Stimulated activated CD4-positive, alpha-beta T cell treated with anti-CD3 and anti-CD28 coated beads, TNF-alpha, amount 100 ng/mL, for 24 hours (primary cell): Measurements from ENCODE around the gene INS.
"Not testable (repeated sequence)": the region's sequence is repeated elsewhere in the genome, so short reads cannot be mapped to it uniquely, and the experiment has no call there.

Experiments used
- DNase-seq, 3 experiments: peaks; one replicate each; pipeline ENCODE4 v3.0.0-alpha.2; 2020; ENCODE audit warnings: low read depth in 3 of 3

The INS gene

DNA sequence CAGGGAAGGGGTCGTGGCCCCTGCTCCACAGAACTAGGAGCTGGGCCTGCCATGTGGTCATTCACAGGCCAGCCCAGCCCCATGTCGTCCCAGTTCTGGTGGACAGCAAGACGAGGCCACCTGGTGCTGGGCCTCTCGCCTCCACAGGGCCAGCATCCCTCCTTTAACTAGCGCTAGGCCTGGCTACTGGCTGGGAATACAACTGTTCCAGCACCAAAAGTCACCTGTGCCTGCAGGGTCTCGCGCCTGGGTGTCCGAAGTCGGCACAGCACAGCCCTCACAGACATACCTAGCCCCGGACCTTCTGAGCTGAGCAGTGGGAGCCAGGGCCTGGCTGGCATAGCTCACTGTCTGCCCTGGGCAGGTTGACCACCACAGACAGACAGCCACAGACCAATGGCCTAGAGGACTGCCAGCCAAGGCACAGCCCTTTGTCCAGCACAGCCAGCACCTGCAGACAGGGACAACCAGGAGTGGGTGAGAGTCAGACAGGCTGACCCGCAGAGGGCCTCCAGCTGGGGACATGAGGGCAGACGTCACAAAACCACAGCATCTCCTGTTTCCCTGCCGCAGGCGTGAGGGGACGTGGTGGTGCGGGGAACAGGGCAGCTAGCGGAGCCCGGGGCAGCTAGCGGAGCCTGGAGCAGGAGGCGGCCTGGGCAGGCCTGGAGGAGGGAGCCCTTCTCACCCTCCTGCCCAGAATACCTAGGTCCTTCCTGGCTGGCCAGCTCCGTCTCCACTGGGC lies 37.8 kb upstream of the INS start:
- no peak for DNase-seq

DNA sequence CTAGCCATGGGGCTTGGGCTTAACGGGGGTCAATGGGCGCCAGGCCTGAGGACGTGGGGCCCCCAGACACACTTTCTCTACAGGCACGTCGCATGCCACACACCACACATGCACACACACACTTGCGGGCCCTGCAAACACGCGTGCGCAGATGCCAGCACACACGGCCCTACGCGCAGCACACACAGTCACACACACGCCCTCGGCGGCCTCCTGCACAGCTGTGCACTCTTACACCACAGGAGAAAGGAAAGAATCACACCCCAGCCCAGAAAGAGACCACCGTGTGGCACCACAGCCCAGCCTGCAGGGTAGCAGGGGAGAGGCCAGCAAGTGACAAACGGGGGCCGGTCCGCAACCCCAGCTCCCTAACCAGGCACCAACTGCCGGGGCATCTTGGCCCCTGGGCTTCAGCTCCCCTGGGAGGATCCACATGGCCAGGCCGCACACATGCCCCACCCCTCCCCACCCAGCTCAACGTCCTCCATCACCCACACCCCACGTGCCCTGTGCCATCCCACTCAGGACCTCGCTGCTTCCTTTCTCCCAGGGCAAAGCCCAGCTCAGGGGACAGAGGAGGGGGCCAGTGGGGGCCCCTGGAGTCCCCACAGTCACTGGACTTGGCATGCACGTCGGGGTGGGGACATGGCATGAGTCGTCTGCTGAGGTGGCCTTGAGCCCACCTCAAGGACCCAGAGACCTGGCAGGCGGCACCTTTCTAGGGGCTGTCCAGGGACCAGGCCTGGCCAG lies 36.9 kb upstream of the INS start:
- no peak for DNase-seq

DNA sequence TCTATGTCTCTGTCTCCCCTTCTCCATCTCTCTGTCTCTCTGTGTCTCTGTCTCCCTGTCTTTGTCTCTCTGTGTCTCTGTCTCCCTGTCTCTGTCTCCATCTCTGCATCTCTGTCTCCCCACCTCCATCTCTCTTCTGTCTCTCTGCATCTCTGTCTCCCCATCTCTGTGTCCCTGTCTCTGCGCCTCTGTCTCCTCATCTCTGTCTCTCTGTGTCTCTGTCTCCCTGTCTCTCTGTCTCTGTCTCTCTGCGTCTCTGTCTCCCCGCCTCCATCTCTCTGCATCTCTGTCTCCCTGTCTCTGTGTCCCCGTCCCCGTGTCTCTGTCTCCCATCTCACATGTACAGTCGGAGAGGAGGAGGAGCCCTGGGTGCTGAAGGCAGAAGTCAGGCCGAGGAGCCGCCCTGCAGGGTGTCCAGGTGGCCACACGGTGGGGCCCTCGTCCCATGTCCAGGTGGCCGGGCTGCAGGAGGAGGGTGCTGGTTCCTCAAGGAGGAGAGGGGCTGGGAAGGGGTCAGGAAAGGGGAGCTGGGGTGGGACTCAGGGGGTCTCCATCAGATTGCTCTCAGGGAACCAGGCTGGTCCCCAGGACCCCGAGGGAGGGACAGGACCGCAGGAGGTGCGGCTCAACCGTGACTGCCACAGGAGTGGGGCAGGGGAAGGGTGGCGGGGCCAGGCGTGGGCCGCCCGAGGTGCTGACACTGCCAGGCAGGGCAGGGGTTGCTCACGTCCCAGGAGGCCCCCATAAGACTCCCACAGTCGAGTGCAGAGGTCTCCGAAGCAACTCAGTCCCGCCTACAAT lies 36.2 kb upstream of the INS start:
- peak; percentile 45 to 68 (median 47) for DNase-seq

DNA sequence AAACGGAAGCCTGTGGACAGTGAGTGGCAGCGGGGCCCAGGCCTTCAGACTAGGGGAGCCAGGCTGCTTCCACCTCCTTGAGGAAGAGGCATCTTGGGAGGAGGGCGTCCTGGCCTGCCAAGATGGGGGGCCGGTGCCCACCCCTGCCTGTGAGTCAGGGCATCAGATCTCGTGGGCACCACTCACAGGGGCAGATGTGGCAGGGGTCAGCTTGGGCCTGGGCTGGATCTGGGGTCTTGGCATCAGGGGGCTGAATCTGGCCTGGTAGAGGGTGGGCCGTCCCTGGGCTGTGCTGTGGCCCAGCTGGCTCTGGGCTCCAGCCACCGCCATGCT lies 34.7 kb upstream of the INS start:
- no peak for DNase-seq

DNA sequence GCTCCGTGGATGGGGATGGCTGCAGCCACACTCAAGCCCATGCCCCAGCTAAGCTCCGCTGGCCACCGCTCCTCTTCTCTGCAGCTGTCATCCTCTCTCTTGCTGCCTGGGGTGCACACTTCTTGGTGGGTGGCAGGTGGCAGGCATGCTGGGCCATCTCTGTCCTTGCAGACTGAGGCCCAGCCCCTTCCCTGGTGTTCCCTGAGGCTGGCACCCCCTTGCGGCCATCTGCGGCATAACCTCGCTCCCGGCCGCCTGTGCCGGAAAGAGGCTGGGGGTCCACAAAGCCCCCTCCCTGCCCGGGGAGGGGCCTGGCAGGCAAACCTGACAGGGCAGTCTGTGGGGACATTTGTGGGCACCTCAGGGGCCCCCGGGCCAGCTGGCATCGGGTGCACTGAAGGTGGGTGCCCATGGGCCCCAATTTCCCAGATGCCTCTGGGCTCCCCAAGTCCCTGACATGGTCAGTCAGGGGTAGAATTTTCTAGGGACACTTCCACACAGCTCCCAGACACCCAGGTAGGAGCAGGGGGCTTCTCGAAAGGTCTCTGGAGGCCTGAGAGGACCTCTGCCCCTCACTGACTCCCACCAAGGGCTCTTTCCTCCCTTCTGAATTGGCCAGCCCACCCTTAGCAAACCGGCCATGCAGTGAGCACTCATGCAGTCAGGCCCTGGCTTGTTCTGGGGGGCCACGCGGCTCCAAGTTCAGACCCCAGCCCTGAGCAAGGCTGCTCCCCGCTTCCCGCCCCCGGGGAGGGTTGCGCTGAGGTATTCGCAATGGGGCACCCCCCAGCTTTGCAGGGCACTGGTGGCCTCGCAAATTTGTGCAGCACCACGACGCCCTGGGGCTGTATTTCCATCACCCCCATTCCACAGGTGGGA lies 34.1 kb upstream of the INS start:
- peak; percentile 27 to 51 (median 31) for DNase-seq

DNA sequence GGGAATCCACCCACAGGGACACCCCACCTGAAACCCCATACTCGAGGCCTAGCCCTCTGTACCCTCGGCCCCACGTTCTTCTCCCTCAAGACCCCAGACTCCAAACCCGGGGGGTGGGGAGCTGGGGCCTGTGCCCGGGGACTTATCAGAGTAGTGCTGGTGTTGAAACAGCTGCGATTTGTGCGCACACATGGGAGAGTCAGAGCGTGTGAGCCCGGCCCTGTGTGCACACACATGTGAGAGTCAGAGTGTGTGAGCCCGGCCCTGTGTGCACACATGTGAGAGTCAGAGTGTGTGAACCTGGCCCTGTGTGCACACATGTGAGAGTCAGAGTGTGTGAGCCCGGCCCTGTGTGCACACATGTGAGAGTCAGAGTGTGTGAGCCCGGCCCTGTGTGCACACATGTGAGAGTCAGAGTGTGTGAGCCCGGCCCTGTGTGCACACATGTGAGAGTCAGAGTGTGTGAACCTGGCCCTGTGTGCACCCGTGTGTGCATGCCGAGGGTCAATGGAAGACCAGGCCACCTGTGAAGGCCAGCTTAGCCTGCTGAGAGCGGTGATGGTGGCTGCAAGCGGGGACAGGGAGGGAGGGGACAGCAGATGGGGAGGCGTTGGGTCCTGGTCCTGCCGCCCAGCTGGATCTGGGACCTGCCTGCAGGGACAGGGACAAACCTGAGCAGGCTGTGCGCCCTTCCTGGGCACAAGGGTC lies 33.0 kb upstream of the INS start:
- DNase-seq = not testable (repeated sequence)

DNA sequence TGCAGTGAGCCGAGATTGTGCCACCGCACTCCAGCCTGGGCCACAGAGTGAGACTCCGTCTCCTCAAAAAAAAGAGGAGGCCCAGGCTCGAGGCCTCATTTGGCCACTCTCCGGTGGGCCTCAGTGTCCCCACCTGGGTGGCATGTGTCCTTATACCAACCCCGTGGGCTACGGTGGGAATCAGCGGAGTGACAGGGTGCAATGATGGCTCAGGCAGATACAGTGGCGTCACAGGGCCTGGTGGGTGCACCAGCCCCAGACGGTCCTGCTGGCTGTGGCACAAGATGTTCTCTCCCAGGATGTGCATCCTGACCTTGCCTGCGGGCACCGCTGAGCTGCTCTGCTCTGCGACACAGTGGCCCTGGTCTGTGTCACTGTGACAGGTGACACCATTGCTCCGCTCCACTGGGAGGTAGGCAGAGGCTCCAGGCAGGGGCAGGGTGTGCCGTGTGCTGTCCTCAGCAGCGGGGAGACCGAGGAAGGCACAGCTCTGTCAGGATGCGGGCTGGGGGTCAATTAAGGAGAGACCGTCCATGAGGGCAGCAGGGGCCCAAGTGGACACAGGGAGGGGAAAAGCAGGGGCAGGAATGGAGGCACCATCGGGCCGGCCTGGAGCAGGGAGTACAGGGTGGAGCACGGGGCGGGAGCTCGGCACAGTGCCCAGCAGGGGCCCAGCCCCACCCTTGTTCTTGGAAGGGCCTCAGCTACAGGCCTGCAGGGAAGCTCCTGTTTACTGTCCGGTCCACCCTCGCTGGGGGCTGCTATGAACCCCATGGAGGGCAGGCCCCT lies 32.3 kb upstream of the INS start:
- no peak for DNase-seq

DNA sequence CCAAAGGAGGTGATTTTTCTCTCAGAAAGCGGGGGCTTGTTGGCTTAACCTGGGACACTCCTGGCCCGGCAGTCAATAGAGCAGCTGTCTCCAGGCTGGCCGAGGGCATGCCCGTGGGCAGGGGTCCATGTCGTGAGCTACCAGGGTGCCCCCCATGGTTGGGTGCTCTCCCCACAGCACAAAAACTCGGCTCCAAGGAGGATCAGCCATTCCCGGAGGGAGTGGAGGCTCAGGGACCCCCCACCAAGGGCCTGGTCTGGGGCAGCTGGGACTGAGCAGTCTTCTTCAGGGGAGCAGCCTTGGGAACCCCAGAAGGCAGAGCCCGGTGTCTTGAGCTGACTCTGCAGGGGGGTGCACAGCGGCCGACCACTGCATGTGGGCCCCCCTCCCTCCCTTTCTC lies 31.4 kb upstream of the INS start:
- DNase-seq = no peak

DNA sequence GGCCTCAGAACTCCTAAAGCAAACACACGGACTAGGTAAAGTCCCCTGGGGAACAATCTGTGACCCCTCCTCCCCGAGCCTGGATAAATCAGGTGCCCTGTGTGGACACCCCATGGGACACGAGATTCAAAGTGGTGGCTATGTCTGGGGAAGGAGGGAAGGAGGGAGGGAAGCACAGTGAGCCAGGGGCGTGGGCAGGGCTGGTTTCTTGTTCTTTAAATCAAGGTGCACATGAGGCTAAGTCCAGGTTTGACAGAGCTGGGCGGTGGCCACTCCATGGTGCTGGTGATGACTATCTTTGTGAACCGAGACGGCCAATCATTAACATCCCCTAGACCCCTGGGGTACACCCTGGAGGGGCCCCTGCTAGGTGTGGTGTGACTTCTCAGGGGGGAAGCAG lies 30.9 kb upstream of the INS start:
- no peak for DNase-seq

DNA sequence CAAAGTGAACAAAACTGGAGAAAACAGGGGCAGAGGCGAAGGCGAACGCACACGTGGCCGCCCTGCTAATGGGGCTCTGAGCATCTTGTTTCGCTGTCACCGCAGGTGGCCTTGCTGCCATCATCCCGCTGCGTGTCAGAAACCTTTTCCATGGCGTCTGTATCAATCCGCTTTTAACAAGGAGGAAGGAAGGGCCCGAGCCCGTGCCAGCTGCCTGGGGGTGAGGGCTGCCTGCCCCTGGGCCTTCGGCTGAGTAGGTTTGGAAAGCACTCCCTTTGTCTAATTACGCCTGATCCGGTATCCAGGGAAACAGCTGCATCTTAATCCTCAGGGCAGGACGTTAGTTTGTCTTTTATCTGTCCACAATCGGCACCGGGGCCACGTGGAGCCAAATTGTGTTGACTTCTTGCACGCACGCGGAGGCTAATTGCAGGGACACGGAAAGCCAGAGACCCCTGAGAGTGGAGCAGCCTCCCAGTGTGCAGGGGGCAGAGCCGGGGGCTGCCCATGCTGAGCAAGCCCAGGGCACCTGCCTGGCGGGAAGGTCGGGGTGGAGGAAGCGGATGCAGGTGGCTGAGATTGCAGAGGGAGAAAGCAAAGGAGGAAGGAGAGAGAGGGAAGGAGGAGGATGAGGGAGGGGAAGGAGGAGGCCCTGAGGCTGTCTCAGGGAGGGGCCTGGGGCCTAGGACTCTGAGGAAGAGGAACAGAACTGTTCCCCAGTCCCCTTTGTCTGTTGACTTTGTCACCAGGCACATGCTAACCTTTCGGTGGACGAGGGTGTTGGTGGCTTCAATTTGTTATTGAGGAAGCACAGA lies 29.9 kb upstream of the INS start:
- no peak for DNase-seq

DNA sequence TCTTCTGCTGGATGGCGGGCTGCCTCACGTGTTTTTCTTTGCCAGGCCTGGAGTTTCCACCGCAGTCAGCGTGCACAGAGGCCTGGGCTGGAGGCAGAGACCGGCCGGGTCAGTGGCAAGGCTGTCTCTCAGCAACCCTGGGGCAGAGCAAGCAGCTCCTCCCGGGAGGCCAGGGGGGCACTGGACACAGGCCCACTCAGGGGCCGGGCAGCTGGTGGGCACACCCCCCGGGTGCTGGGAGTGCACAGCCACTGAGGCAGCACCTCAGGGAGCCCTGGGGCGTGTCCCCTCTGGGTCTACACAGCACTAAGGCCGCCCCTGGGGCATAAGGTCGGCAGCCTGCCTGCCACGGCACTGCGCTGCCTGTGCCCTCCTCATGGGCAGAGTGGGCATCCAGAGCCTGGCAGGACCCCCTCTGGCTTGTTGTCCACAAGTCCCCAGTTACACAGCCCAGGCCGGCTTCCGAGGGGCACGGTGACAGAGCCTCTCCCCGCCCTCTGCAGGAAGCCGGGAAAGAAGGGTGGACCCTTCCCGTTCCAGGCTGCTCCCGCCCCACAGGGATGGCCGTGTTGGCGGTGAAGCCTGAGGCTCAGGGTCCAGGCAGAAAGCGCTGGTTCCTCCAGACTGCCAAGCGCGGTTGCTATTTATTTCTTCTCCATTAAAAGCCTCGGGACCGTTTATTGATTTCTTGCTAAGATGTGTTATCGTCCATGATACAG lies 29.1 kb upstream of the INS start:
- DNase-seq = no peak

DNA sequence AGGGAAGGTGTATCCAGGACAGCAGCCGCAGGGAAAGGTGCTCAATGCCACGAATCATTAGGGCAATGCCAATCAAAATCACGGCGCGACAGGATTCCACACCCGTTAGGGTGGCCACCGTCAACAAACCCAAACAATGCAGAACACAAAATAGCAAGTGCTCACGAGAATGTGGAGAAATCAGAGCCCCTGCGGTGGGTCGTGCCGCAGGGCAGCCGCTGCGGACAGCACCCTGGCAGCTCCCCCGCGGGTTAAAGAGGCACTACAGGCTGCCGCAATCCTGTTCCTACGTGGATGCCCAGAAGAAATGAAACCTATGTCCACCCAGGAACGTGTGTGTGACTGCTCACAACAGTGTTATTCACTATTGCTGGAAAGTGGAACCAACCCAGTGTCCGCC lies 27.7 kb upstream of the INS start:
- no peak for DNase-seq

DNA sequence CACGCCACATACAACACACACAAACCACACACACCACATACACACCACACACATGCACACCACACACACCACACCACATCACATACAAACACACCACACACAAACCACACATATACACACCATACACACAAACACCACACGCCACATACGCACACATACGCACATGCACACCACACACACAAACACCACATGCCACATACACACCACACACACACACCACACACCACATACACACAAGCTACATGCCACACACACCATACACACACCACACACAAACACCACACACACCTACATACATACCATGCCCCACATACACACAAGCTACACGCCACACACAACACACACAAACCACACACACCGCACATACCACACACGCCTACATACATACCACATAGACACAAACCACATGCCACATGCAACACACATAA lies 26.3 kb upstream of the INS start:
- DNase-seq = no peak

DNA sequence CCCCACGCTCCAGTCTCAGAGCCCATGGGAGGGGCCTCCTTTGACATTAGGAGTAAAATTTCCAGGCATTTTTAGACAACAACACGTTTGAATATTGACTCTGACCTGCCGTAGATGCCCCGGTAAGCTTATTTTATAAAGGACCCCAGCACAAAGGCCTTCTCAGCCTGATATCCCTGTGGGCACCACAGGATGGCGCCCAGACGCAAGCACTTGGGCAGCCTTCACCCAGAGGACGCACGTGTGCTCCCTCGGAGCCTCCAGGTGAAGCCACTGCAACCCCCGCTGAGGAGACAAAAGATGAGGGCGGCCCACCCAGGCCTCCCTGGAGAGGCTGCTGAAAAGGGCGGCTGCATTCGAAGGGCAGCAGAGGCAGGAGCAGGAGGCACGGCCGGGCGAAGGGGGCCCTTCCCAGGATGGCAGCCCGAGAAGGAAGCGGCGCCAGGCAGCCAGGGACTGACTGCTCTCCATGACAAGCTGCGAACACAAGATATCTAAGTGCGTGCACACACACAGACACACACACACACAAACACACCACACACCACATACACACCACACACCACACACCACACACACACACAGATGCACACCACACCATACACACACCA lies 25.8 kb upstream of the INS start:
- DNase-seq = peak in 1 of 3 experiments; percentile 48

DNA sequence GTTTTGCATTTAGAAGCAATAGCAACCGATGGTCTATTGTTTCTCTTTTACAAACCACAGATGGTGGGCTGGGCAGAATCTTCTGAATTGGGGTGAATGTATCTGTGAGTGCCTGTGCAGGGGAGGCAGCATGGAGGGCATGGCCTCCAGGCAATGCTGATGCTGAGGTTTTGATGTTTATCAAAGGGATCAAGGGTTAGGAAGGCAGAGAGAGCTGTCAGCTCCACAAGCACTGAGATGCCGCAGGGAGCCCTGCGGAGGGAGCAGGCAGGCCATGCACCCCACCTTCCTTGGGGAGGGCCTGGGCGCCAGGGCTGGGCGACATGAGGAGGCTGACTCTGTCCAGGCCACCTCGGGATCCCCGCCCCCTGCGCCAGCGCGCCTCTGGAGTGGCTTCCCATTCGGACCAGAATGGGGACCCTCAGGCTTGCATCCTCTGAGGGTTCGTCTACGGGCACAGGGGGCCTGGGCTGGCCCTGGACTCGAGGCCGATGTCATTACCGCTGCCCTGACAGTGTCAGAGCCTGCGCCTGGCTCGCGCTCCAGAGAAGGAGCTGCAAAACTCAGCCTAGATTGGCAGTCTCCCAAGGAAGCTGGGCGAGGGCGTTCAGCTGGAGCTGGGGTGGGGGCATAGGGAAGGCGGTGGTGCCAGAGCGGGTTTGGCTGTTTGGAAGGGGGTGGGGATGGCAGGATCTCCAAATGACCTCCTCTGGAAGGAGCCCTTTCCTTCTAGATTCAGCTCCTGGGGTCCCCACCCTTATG lies 24.5 kb upstream of the INS start:
- DNase-seq = no peak

DNA sequence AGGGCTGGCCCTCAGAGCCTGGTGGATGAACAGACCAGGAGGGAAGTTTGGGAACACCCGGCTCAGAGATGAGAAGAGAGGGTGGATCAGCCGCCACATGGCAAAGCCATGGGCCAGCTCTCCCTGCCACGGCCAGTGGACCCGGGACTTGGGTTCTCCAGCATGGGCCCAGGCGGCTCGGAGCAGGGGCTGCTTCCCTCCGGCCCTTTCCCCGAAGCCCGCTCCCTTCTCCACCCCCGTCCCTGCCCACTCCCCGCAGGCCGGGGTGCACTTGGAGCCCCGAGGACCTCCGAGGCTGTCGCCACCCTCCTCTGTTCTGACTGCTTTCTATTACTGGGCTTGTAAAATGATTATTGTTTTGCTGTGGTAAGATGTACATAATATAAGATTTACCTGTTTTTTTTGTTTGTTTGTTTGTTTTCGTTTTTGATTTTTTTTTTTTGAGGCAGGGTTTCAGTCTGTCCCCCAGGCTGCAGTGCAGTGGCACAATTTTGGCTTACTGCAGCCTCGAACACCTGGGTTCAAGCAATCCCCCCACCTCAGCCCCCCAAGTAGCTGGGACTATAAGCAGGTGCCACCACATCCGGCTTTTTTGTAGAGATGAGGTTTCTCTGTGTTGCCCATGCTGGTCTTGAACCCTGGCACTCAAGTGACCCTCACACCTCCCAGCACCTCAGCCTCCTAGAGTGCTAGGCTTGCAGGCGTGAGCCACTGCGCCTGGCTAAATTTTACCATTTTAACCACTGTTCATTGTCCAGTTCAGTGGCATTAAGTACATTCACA lies 21.9 kb upstream of the INS start:
- no peak for DNase-seq

DNA sequence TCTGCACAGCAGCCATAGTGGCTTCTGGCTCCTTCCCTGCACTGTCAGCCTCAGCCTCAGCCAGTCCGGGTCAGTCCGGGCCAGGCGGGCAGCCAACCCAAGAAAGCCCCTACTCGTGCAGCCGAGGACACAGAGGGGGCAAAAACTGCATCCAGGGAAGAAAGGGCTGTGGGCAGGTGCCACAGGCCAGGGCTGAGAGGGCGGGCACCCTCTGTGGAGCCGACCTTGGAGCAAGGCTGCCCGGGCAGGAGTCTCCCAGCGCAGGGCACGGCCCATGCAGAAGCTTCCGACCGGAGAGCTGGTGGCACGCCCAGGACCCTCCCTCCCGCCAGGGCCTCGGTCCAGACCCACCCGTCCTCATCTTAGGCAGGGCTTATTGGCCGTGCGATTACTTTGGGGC lies 21.1 kb upstream of the INS start:
- DNase-seq = no peak
